GM10266 (cell line): Measurements from ENCODE around the gene ZDHHC14.

Experiments used
- DNase-seq: peaks from one replicate; pipeline ENCODE4 v3.0.0; 2012; ENCODE audit errors: extremely low spot score
- CTCF ChIP-seq: IDR thresholded peaks from 2 replicates; pipeline ENCODE4 v1.5.1; 2012; ENCODE audit warnings: mild to moderate bottlenecking, low read depth; ENCODE audit not compliant: control insufficient read depth, insufficient read depth; ENCODE audit errors: missing control alignments

The ZDHHC14 gene

GRCh38 chr6:157606516-157606915 is 225.5 kb downstream of the ZDHHC14 start:
- DNase-seq: no peak
- no peak for TF ChIP-seq CTCF

- no peak for DNase-seq
- no peak for TF ChIP-seq CTCF
Observed at GRCh38 chr6:157607317-157608109, 226.5 kb downstream of the ZDHHC14 start.

GRCh38 chr6:157608221-157609075 is 227.5 kb downstream of the ZDHHC14 start:
- TF ChIP-seq CTCF: no peak
- no peak for DNase-seq

- TF ChIP-seq CTCF: no peak
Observed at GRCh38 chr6:157609117-157609516, 228.1 kb downstream of the ZDHHC14 start.

GRCh38 chr6:157609556-157609955 is 228.6 kb downstream of the ZDHHC14 start:
- no peak for DNase-seq
- no peak for TF ChIP-seq CTCF

More at GRCh38 chr6:157609117-157609516, 228.1 kb downstream of the ZDHHC14 start:
- no peak for DNase-seq

- no peak for DNase-seq
- TF ChIP-seq CTCF: no peak
Observed at GRCh38 chr6:157610451-157610999, 229.5 kb downstream of the ZDHHC14 start.
